Neural cell (in vitro differentiated cells): ENCODE results near the gene BST1.
"Not testable (repeated sequence)": the region's sequence is repeated elsewhere in the genome, so short reads cannot be mapped to it uniquely, and the experiment has no call there.

Experiments used
- CTCF ChIP-seq: fragments of 450-650 bp; IDR thresholded peaks from 2 replicates; pipeline ENCODE4 v1.5.1; 2014; ENCODE audit warnings: antibody characterized with exemption, mild to moderate bottlenecking, moderate library complexity; ENCODE audit not compliant: poor library complexity, severe bottlenecking
- EP300 ChIP-seq: fragments of 450-650 bp; conservative IDR thresholded peaks from 2 replicates; pipeline ENCODE4 v1.6.1; 2014; ENCODE audit warnings: antibody characterized with exemption, mild to moderate bottlenecking, moderate library complexity; ENCODE audit not compliant: poor library complexity, severe bottlenecking
- EZH2 ChIP-seq: fragments of 200-600, 300-800 bp; shearing (Covaris generic), sonication (generic); IDR thresholded peaks from 2 replicates; pipeline ENCODE4 v1.6.1; 2014; ENCODE audit warnings: antibody characterized with exemption, low read length, borderline replicate concordance, mild to moderate bottlenecking; ENCODE audit not compliant: insufficient read depth, poor library complexity, severe bottlenecking
- MXI1 ChIP-seq: fragments of 450-650 bp; conservative IDR thresholded peaks from 2 replicates; pipeline ENCODE4 v1.6.1; 2014; ENCODE audit warnings: antibody characterized with exemption, mild to moderate bottlenecking; ENCODE audit not compliant: poor library complexity, severe bottlenecking
- POLR2AphosphoS5 ChIP-seq: IDR thresholded peaks from 2 replicates; pipeline ENCODE4 v1.6.1; 2012
- RAD21 ChIP-seq: fragments of 450-650 bp; conservative IDR thresholded peaks from 2 replicates; pipeline ENCODE4 v1.6.1; 2014; ENCODE audit warnings: antibody characterized with exemption, mild to moderate bottlenecking, moderate library complexity
- REST ChIP-seq: IDR thresholded peaks from 2 replicates; pipeline ENCODE4 v1.6.1; 2012; ENCODE audit warnings: borderline replicate concordance
- SMC3 ChIP-seq: fragments of 450-650 bp; conservative IDR thresholded peaks from 2 replicates; pipeline ENCODE4 v1.6.1; 2014; ENCODE audit warnings: antibody characterized with exemption, mild to moderate bottlenecking, moderate library complexity; ENCODE audit not compliant: poor library complexity

GRCh38 chr4:15733061-15733460 is 30.2 kb downstream of the BST1 start:
- not testable (repeated sequence) for TF ChIP-seq CTCF, POLR2AphosphoS5, SMC3, REST, RAD21, EP300, MXI1, EZH2
